ENCODE data around the gene CCDC127.

Gene CCDC127

DNA sequence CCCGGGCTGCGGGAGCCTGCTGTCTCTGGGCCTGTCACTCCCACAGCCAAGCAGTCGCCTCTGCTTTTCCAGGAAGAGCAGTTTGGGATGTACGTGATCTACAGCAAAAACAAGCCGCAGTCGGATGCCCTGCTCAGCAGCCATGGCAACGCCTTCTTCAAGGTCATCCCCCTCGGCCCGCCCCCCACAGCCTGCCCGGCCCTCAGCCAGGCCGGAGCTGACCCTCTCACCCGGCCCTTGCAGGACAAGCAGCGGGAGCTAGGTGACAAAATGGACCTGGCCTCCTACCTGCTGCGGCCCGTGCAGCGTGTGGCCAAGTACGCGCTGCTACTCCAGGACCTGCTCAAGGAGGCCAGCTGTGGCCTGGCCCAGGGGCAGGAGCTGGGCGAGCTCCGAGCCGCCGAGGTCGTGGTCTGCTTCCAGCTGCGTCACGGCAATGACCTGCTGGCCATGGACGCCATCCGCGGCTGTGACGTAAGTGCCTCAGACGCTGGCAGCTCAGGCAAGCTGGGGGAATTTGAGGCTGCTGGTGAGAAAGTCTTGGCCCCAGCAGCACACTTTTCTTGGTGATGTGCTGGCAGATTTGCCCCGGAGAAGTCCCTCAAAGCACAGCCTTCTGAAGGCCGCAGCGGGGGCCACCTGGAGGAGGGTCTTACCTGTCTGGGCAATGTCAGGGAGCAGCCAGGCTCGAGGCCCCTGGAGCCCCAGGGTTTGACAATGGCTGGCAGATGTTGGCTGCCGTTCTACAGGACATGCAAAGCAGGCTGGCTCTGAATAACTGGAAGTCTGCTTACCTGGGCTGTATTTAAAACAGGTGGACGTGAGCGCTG lies 46.8 kb downstream of the CCDC127 start:
- Histone ChIP-seq H3K27me3 (replicated peaks; ENCODE audit: control insufficient read depth, insufficient read depth, low read length) (peaks cover 2% of the 10 kb centered on the region), H3K36me3 (ENCODE audit: control insufficient read depth, insufficient read depth, low read length) (no peaks in the 10 kb centered on the region), H3K4me3 (replicated peaks; ENCODE audit: low read depth, low read length) (no peak overlapping the region)
- TF ChIP-seq, protein P1, sequence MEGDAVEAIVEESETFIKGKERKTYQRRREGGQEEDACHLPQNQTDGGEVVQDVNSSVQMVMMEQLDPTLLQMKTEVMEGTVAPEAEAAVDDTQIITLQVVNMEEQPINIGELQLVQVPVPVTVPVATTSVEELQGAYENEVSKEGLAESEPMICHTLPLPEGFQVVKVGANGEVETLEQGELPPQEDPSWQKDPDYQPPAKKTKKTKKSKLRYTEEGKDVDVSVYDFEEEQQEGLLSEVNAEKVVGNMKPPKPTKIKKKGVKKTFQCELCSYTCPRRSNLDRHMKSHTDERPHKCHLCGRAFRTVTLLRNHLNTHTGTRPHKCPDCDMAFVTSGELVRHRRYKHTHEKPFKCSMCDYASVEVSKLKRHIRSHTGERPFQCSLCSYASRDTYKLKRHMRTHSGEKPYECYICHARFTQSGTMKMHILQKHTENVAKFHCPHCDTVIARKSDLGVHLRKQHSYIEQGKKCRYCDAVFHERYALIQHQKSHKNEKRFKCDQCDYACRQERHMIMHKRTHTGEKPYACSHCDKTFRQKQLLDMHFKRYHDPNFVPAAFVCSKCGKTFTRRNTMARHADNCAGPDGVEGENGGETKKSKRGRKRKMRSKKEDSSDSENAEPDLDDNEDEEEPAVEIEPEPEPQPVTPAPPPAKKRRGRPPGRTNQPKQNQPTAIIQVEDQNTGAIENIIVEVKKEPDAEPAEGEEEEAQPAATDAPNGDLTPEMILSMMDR (IDR thresholded peaks at IDR 0.05; ENCODE audit: insufficient read depth, low read length, poor library complexity, severe bottlenecking) = no peak
- DNase-seq (ENCODE audit: extremely low read depth, insufficient read length) = no peak

DNA sequence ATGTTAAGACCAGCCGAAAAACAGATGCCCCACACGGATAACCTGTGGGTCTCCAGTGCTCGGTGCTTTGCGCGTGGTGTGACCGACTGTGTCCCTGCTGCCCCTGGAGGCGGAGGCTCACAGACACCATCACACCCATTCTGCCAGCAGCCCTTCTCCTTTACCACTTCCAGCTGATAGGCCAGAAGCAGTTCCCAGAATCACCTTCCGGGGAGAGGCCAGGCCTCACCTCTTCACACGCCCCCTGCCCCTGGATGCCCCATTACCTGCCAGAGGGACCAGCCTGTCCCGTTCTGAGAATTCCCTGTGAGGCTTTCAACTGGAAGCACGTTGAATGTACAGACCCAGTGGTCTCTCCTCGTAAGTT lies 48.2 kb downstream of the CCDC127 start:
- Histone ChIP-seq H3K27me3 (replicated peaks; ENCODE audit: control insufficient read depth, insufficient read depth, low read length) (peaks cover 2% of the 10 kb centered on the region), H3K4me3 (replicated peaks; ENCODE audit: low read depth, low read length) (no peak overlapping the region), H3K36me3 (ENCODE audit: control insufficient read depth, insufficient read depth, low read length) (no peaks in the 10 kb centered on the region)
- TF ChIP-seq, protein P1 (IDR thresholded peaks at IDR 0.05; ENCODE audit: insufficient read depth, low read length, poor library complexity, severe bottlenecking) = no peak
- no peak for DNase-seq (ENCODE audit: extremely low read depth, insufficient read length)

DNA sequence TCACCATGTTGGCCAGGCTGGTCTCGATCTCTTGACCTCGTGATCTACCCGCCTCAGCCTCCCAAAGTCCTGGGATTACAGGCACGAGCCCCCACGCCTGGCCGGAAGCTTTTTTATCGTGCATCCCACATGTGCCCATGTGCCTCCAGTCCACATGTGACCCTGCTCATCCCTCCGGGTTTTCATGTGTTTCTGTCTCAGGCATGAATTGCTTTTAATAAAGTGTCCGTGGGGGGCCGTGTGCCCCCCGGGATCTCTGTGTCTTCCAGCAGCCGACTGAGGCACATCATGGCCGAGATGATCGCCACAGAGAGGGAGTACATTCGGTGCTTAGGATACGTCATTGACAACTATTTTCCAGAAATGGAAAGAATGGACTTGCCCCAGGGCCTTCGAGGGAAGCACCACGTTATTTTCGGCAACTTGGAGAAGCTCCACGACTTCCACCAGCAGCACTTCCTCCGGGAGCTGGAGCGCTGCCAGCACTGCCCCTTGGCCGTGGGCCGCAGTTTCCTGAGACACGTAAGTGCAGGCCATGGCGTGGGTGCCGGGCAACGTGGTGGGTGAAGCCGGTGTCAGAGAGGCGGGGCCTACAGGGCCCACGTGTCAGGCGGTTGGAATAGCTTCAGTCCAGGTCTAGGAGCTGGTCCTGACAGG lies 48.8 kb downstream of the CCDC127 start:
- no peak for DNase-seq (ENCODE audit: extremely low read depth, insufficient read length)
- peaks cover 2% of the 10 kb centered on the region for H3K27me3 ChIP-seq (replicated peaks; ENCODE audit: control insufficient read depth, insufficient read depth, low read length)
- TF ChIP-seq, protein P1 (IDR thresholded peaks at IDR 0.05; ENCODE audit: insufficient read depth, low read length, poor library complexity, severe bottlenecking) = no peak

DNA sequence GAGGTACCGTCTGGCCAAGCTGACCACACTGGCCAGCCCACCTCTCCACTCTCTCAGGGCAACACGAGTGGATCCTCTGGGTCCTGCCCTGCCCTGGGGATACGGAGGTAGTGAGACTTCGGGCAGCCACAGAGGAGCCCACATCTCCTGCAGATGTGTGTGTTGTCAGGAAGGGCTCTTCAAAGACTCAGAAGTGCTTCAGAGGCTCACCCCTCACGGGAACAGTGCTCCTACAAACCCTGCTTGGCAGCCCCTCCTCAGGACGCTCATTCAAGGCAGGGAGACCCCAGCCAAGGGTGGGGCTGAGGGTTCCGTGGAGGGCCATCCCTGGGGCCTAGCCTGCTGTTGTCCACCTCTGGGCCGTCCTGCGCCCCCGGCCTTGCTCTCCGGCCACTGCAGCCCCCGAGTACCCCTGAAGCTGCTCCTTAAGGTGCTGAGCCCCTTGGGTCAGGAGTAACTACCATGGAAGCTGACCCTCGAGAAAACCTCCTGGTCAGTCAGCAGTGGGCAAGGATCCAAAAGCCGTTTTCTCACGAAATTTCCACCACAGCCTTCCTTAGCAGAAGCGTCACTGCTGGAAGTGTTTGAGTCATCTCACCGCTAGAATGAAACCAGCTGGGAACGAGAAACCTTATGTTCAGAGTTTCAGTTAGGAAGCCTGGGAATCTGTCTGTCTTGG lies 49.8 kb downstream of the CCDC127 start:
- TF ChIP-seq, protein P1 (IDR thresholded peaks at IDR 0.05; ENCODE audit: insufficient read depth, low read length, poor library complexity, severe bottlenecking) = no peak
- DNase-seq (ENCODE audit: extremely low read depth, insufficient read length) = no peak
- Histone ChIP-seq H3K27me3 (replicated peaks; ENCODE audit: control insufficient read depth, insufficient read depth, low read length) (no peaks in the 10 kb centered on the region), H3K36me3 (ENCODE audit: control insufficient read depth, insufficient read depth, low read length) (no peaks in the 10 kb centered on the region), H3K4me3 (replicated peaks; ENCODE audit: low read depth, low read length) (no peak overlapping the region)

More for the DNA sequence above, 48.8 kb downstream of the CCDC127 start:
- no peak overlapping the region for H3K4me3 ChIP-seq (replicated peaks; ENCODE audit: low read depth, low read length)
- no peaks in the 10 kb centered on the region for H3K36me3 ChIP-seq (ENCODE audit: control insufficient read depth, insufficient read depth, low read length)

DNA sequence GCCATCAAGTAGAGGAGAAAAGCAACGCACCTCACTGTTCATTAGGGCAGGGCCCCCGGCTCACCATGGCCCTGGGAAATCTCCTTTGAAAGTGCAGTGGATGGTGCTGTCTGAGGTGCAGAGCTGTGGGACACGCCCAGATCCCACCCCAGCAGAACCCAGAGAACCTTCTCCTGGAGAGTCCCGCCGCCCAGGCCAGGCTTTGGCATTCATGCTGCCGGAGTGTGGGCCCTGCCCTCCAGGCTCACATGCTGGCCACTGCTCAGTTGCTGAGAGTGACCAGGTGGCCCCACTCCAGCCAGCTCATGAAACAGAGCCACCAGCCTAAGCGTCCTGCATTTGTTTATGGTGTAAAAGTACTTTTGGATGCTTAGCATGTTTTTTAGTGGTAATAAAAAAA lies 50.4 kb downstream of the CCDC127 start:
- DNase-seq (ENCODE audit: extremely low read depth, insufficient read length) = no peak
- Histone ChIP-seq H3K27me3 (replicated peaks; ENCODE audit: control insufficient read depth, insufficient read depth, low read length) (no peaks in the 10 kb centered on the region), H3K4me3 (replicated peaks; ENCODE audit: low read depth, low read length) (no peak overlapping the region), H3K36me3 (ENCODE audit: control insufficient read depth, insufficient read depth, low read length) (no peaks in the 10 kb centered on the region)
- TF ChIP-seq, protein P1 (IDR thresholded peaks at IDR 0.05; ENCODE audit: insufficient read depth, low read length, poor library complexity, severe bottlenecking) = no peak

All from GM06990 (cell line).